ENCODE measurements around the gene U2SURP.

The U2SURP gene

GRCh38 chr3:143063018-143063417, 61.6 kb downstream of the U2SURP start:
- Histone ChIP-seq H4K8ac (ENCODE audit: low read depth, low read length) (no peak overlapping the region), H3K36me3 (ENCODE audit: control insufficient read depth in 1 of 2, insufficient read depth in 2 of 2, low read length in 2 of 2) (no peaks in the 10 kb centered on the region), H3K4me1 (ENCODE audit: control insufficient read depth in 1 of 2, insufficient read depth in 2 of 2, low read length in 2 of 2) (no peaks in the 10 kb centered on the region), H3K4ac (ENCODE audit: low read depth, low read length) (no peak overlapping the region), H3K9me3 (ENCODE audit: insufficient read depth, low read depth, low read length) (no peaks in the 10 kb centered on the region), H2BK120ac (ENCODE audit: insufficient read depth, low read length, poor library complexity) (no peak overlapping the region), H3K23ac (ENCODE audit: low read length) (no peak overlapping the region), H4K12ac (ENCODE audit: low read depth, low read length) (no peak overlapping the region), H2BK5ac (ENCODE audit: low read depth, low read length, poor library complexity) (no peak overlapping the region), H3K4me2 (ENCODE audit: low read length) (no peak overlapping the region), H3K14ac (ENCODE audit: low read length) (no peak overlapping the region), H3K27ac (ENCODE audit: low read depth, low read length) (no peak overlapping the region), H3K27me3 (ENCODE audit: insufficient read depth, low read length) (no peaks in the 10 kb centered on the region), H4K91ac (ENCODE audit: low read depth, low read length) (no peak overlapping the region), H3K79me1 (ENCODE audit: low read length) (no peaks in the 10 kb centered on the region), H3K79me2 (ENCODE audit: control insufficient read depth, insufficient read depth, low read length, poor library complexity) (no peaks in the 10 kb centered on the region), H3K9ac (ENCODE audit: low read length) (no peak overlapping the region), H2BK12ac (ENCODE audit: low read length) (no peak overlapping the region), H3K18ac (ENCODE audit: low read length) (no peak overlapping the region), H3K4me3 (ENCODE audit: low read depth, low read length) (no peak overlapping the region), H2AFZ (ENCODE audit: insufficient read depth, low read length, poor library complexity) (no peak overlapping the region), H2AK5ac (ENCODE audit: low read length) (no peak overlapping the region)
- no peak for DNase-seq
- WGBS (ENCODE audit: extremely low coverage, insufficient coverage, insufficient read length): no CpG with 5 or more reads among the region's 2 CpGs

GRCh38 chr3:143064777-143065176, 63.4 kb downstream of the U2SURP start:
- WGBS (ENCODE audit: extremely low coverage, insufficient coverage, insufficient read length): no CpG with 5 or more reads among the region's 5 CpGs
- Histone ChIP-seq H3K36me3 (ENCODE audit: control insufficient read depth in 1 of 2, insufficient read depth in 2 of 2, low read length in 2 of 2) (no peaks in the 10 kb centered on the region), H3K9me3 (ENCODE audit: insufficient read depth, low read depth, low read length) (no peaks in the 10 kb centered on the region), H3K18ac (ENCODE audit: low read length) (no peak overlapping the region), H3K79me2 (ENCODE audit: control insufficient read depth, insufficient read depth, low read length, poor library complexity) (no peaks in the 10 kb centered on the region), H3K4ac (ENCODE audit: low read depth, low read length) (no peak overlapping the region), H2BK5ac (ENCODE audit: low read depth, low read length, poor library complexity) (no peak overlapping the region), H3K14ac (ENCODE audit: low read length) (no peak overlapping the region), H2AFZ (ENCODE audit: insufficient read depth, low read length, poor library complexity) (no peak overlapping the region), H4K91ac (ENCODE audit: low read depth, low read length) (no peak overlapping the region), H3K4me3 (ENCODE audit: low read depth, low read length) (no peak overlapping the region), H3K23ac (ENCODE audit: low read length) (no peak overlapping the region), H4K8ac (ENCODE audit: low read depth, low read length) (no peak overlapping the region), H4K12ac (ENCODE audit: low read depth, low read length) (no peak overlapping the region), H2AK5ac (ENCODE audit: low read length) (no peak overlapping the region), H3K4me2 (ENCODE audit: low read length) (no peak overlapping the region), H3K27ac (ENCODE audit: low read depth, low read length) (no peak overlapping the region), H3K79me1 (ENCODE audit: low read length) (no peaks in the 10 kb centered on the region), H2BK12ac (ENCODE audit: low read length) (no peak overlapping the region), H3K9ac (ENCODE audit: low read length) (no peak overlapping the region), H3K27me3 (ENCODE audit: insufficient read depth, low read length) (no peaks in the 10 kb centered on the region), H3K4me1 (ENCODE audit: control insufficient read depth in 1 of 2, insufficient read depth in 2 of 2, low read length in 2 of 2) (no peaks in the 10 kb centered on the region), H2BK120ac (ENCODE audit: insufficient read depth, low read length, poor library complexity) (no peak overlapping the region)
- no peak for DNase-seq

- Histone ChIP-seq H3K9ac (ENCODE audit: low read length) (no peak overlapping the region), H3K14ac (ENCODE audit: low read length) (no peak overlapping the region), H2BK5ac (ENCODE audit: low read depth, low read length, poor library complexity) (no peak overlapping the region), H3K27me3 (ENCODE audit: insufficient read depth, low read length) (no peaks in the 10 kb centered on the region), H4K91ac (ENCODE audit: low read depth, low read length) (no peak overlapping the region), H2AFZ (ENCODE audit: insufficient read depth, low read length, poor library complexity) (no peak overlapping the region), H3K4ac (ENCODE audit: low read depth, low read length) (no peak overlapping the region), H3K23ac (ENCODE audit: low read length) (no peak overlapping the region), H3K4me1 (ENCODE audit: control insufficient read depth in 1 of 2, insufficient read depth in 2 of 2, low read length in 2 of 2) (no peaks in the 10 kb centered on the region), H3K4me2 (ENCODE audit: low read length) (no peak overlapping the region), H3K18ac (ENCODE audit: low read length) (no peak overlapping the region), H2BK120ac (ENCODE audit: insufficient read depth, low read length, poor library complexity) (no peak overlapping the region), H4K12ac (ENCODE audit: low read depth, low read length) (no peak overlapping the region), H3K27ac (ENCODE audit: low read depth, low read length) (no peak overlapping the region), H4K8ac (ENCODE audit: low read depth, low read length) (no peak overlapping the region), H2AK5ac (ENCODE audit: low read length) (no peak overlapping the region), H3K79me2 (ENCODE audit: control insufficient read depth, insufficient read depth, low read length, poor library complexity) (no peaks in the 10 kb centered on the region), H3K9me3 (ENCODE audit: insufficient read depth, low read depth, low read length) (no peaks in the 10 kb centered on the region), H3K79me1 (ENCODE audit: low read length) (no peaks in the 10 kb centered on the region), H3K4me3 (ENCODE audit: low read depth, low read length) (no peak overlapping the region), H2BK12ac (ENCODE audit: low read length) (no peak overlapping the region), H3K36me3 (ENCODE audit: control insufficient read depth in 1 of 2, insufficient read depth in 2 of 2, low read length in 2 of 2) (no peaks in the 10 kb centered on the region)
- no peak for DNase-seq
- no CpG with 5 or more reads among the region's 2 CpGs for WGBS (ENCODE audit: extremely low coverage, insufficient coverage, insufficient read length)
Observed at GRCh38 chr3:143065364-143065763, 64.0 kb downstream of the U2SURP start.

DNA sequence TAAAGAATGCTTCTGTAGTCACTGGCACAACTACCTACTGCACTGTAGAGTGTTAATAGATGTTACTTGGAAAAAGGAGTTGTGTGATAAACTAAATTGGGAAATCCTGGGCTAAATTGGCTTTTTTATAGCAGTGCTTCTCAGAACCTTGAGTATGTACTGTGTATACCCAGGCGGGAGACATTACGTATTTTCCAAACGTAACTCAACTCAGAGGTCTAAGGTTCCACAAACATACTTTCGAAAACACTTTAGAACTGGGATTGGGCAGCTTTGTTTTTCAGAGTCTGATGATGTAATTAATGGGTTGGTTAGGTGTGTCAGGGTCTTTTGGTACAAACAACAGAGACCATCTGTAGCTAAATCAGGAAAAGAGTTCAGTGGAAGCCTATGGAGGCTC, 64.7 kb downstream of the U2SURP start:
- no peak overlapping the region for H3K4ac ChIP-seq (ENCODE audit: low read depth, low read length)
- no peak overlapping the region for H3K18ac ChIP-seq (ENCODE audit: low read length)
- H3K27ac ChIP-seq (ENCODE audit: low read depth, low read length): no peak overlapping the region
- H4K12ac ChIP-seq (ENCODE audit: low read depth, low read length): no peak overlapping the region
- H2BK12ac ChIP-seq (ENCODE audit: low read length): no peak overlapping the region
- no peak overlapping the region for H2AK5ac ChIP-seq (ENCODE audit: low read length)
- no peak overlapping the region for H3K14ac ChIP-seq (ENCODE audit: low read length)
- H4K8ac ChIP-seq (ENCODE audit: low read depth, low read length): no peak overlapping the region
- H2BK5ac ChIP-seq (ENCODE audit: low read depth, low read length, poor library complexity): no peak overlapping the region
- no peak overlapping the region for H2AFZ ChIP-seq (ENCODE audit: insufficient read depth, low read length, poor library complexity)
- no peak overlapping the region for H3K4me2 ChIP-seq (ENCODE audit: low read length)
- H3K4me1 ChIP-seq (ENCODE audit: control insufficient read depth in 1 of 2, insufficient read depth in 2 of 2, low read length in 2 of 2): no peaks in the 10 kb centered on the region
- no peak overlapping the region for H3K23ac ChIP-seq (ENCODE audit: low read length)
- no peak for DNase-seq
- H3K4me3 ChIP-seq (ENCODE audit: low read depth, low read length): no peak overlapping the region
- H3K9me3 ChIP-seq (ENCODE audit: insufficient read depth, low read depth, low read length): no peaks in the 10 kb centered on the region
- no CpG with 5 or more reads among the region's 4 CpGs for WGBS (ENCODE audit: extremely low coverage, insufficient coverage, insufficient read length)
- no peak overlapping the region for H3K9ac ChIP-seq (ENCODE audit: low read length)
- no peaks in the 10 kb centered on the region for H3K79me1 ChIP-seq (ENCODE audit: low read length)
- H3K79me2 ChIP-seq (ENCODE audit: control insufficient read depth, insufficient read depth, low read length, poor library complexity): no peaks in the 10 kb centered on the region
- H3K36me3 ChIP-seq (ENCODE audit: control insufficient read depth in 1 of 2, insufficient read depth in 2 of 2, low read length in 2 of 2): no peaks in the 10 kb centered on the region
- no peak overlapping the region for H4K91ac ChIP-seq (ENCODE audit: low read depth, low read length)
- no peak overlapping the region for H2BK120ac ChIP-seq (ENCODE audit: insufficient read depth, low read length, poor library complexity)
- no peaks in the 10 kb centered on the region for H3K27me3 ChIP-seq (ENCODE audit: insufficient read depth, low read length)
